K562 (cell line): ENCODE data around the gene PUM1. TPM values are rescaled to one million over a fixed set of nuclear protein-coding genes. Genes with fewer than 3 reads are reported as not detected.

ENCODE experiments used
- ARID1B ChIP-seq: fragments of 450-650 bp; IDR thresholded peaks from 2 replicates; pipeline ENCODE4 v1.6.1; 2016; ENCODE audit warnings: antibody characterized with exemption, mild to moderate bottlenecking, inconsistent platforms
- BHLHE40 ChIP-seq: IDR thresholded peaks from 2 replicates; pipeline ENCODE4 v1.6.1; 2011; ENCODE audit warnings: low read length, improper control_type of control experiment
- KLF6 ChIP-seq: fragments of 250-450 bp; sonication (Bioruptor Pico); IDR thresholded peaks from 2 replicates; pipeline ENCODE4 v1.4.0; 2020; ENCODE audit warnings: mild to moderate bottlenecking, moderate library complexity, borderline replicate concordance
- PRPF4 ChIP-seq: fragments of 200-400 bp; formaldehyde crosslinking; IDR thresholded peaks from one replicate; pipeline ENCODE4 v1.6.1; 2017; ENCODE audit warnings: low read length, low read depth, mild to moderate bottlenecking; ENCODE audit not compliant: insufficient read depth, poor library complexity, severe bottlenecking
- RBM34 ChIP-seq: fragments of 200-400 bp; formaldehyde crosslinking; IDR thresholded peaks from 2 replicates; pipeline ENCODE4 v1.6.1; 2018; ENCODE audit warnings: low read length, borderline replicate concordance; ENCODE audit not compliant: insufficient read depth
- SRSF3 ChIP-seq: fragments of 200-400 bp; formaldehyde crosslinking; IDR thresholded peaks from 2 replicates; pipeline ENCODE4 v1.6.1; 2016; ENCODE audit warnings: mild to moderate bottlenecking, low read length, moderate library complexity; ENCODE audit not compliant: insufficient read depth
- polyA plus RNA-seq, 8 experiments: library from polyadenylated mRNA; depleted of rRNA in 4 of 8; stranded (reverse) in 5 of 8; unstranded in 3 of 8; fragments of >200 nt; fragmentation: Nextera tagmentation in 2 of 8; fragmentation: Illumina TruSeq in 1 of 8; extraction: Ambion mirVana in 2 of 8; extraction: Trizol in 1 of 8; gene quantifications; 2 replicates each; pipeline versions ENCODE4 v1.2.1 to v1.2.3, GENCODE V29; 2011 to 2014; ENCODE audit warnings: inconsistent platforms in 1 of 8, missing spikeins in 1 of 8
- total RNA-seq, 7 experiments: library from RNA; depleted of rRNA in 6 of 7; stranded (reverse); fragments of >200 nt in 6 of 7; fragmentation: Illumina TruSeq in 2 of 7; extraction: Trizol in 2 of 7; gene quantifications; 2 replicates each; pipeline versions ENCODE4 v1.2.1 to v1.2.3, GENCODE V29; 2011 to 2021; ENCODE audit warnings: low replicate concordance in 1 of 7
- TF ChIP-seq, protein P1 (sequence below): fragments of 200-600 bp; sonication (generic); IDR thresholded peaks from one replicate; pipeline ENCODE4 v1.6.1; 2012; ENCODE audit warnings: mild to moderate bottlenecking, low read depth, low read length, inconsistent platforms
- TF ChIP-seq, protein P2 (sequence below): fragments of 450-650 bp; IDR thresholded peaks from 2 replicates; pipeline ENCODE4 v1.6.1; 2014; ENCODE audit warnings: low read depth, mild to moderate bottlenecking, moderate library complexity, borderline replicate concordance
- TF ChIP-seq, protein P3 (sequence below): fragments of 250-450 bp; sonication (Bioruptor Pico); IDR thresholded peaks from 2 replicates; pipeline ENCODE4 v1.4.0; 2020

PUM1 gene
- total and polyA plus RNA-seq, 9 of the 15 experiments (the other 6 are each of a cell fraction or from before 2014, with no cell fraction given): 37.7 to 104 (median 55.7) TPM

DNA sequence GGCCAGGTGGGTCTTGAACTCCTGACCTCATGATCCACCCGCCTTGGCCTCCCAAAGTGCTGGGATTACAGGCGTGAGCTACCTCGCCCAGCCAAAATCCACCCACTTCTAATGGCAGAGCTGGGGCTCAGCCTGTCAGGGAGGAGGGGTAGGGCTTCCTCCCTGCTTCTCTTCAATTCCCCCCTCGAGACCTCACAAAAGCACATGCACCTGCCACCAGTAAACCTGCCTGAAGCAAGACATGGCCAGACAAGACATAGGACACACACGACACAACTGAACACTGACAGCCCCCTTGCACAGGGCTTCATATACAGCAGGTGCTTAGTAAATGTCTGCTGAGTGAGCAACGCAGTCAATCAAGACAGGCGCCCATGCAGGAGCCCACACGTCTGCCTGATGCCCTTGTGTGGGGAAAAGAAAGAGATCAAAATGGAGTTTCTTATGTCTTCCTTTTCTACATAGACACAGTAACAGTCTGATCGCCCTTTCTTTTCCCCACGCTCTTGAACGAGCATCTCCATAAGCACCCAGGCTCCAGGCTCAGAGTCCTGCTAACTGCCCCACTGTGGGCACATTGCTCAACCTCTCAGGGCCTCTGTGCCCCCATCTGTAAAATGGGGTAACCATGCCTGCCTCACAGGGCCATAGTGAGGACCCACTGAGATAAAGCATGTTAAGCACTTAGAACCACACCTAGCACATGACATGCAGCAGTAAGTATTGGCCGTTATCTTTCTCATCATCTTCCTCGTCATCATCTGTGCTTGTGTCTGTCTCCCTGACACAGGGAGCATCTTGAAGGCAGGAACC is 165.7 kb downstream of the PUM1 start (continued):
- TF ChIP-seq, protein P1, sequence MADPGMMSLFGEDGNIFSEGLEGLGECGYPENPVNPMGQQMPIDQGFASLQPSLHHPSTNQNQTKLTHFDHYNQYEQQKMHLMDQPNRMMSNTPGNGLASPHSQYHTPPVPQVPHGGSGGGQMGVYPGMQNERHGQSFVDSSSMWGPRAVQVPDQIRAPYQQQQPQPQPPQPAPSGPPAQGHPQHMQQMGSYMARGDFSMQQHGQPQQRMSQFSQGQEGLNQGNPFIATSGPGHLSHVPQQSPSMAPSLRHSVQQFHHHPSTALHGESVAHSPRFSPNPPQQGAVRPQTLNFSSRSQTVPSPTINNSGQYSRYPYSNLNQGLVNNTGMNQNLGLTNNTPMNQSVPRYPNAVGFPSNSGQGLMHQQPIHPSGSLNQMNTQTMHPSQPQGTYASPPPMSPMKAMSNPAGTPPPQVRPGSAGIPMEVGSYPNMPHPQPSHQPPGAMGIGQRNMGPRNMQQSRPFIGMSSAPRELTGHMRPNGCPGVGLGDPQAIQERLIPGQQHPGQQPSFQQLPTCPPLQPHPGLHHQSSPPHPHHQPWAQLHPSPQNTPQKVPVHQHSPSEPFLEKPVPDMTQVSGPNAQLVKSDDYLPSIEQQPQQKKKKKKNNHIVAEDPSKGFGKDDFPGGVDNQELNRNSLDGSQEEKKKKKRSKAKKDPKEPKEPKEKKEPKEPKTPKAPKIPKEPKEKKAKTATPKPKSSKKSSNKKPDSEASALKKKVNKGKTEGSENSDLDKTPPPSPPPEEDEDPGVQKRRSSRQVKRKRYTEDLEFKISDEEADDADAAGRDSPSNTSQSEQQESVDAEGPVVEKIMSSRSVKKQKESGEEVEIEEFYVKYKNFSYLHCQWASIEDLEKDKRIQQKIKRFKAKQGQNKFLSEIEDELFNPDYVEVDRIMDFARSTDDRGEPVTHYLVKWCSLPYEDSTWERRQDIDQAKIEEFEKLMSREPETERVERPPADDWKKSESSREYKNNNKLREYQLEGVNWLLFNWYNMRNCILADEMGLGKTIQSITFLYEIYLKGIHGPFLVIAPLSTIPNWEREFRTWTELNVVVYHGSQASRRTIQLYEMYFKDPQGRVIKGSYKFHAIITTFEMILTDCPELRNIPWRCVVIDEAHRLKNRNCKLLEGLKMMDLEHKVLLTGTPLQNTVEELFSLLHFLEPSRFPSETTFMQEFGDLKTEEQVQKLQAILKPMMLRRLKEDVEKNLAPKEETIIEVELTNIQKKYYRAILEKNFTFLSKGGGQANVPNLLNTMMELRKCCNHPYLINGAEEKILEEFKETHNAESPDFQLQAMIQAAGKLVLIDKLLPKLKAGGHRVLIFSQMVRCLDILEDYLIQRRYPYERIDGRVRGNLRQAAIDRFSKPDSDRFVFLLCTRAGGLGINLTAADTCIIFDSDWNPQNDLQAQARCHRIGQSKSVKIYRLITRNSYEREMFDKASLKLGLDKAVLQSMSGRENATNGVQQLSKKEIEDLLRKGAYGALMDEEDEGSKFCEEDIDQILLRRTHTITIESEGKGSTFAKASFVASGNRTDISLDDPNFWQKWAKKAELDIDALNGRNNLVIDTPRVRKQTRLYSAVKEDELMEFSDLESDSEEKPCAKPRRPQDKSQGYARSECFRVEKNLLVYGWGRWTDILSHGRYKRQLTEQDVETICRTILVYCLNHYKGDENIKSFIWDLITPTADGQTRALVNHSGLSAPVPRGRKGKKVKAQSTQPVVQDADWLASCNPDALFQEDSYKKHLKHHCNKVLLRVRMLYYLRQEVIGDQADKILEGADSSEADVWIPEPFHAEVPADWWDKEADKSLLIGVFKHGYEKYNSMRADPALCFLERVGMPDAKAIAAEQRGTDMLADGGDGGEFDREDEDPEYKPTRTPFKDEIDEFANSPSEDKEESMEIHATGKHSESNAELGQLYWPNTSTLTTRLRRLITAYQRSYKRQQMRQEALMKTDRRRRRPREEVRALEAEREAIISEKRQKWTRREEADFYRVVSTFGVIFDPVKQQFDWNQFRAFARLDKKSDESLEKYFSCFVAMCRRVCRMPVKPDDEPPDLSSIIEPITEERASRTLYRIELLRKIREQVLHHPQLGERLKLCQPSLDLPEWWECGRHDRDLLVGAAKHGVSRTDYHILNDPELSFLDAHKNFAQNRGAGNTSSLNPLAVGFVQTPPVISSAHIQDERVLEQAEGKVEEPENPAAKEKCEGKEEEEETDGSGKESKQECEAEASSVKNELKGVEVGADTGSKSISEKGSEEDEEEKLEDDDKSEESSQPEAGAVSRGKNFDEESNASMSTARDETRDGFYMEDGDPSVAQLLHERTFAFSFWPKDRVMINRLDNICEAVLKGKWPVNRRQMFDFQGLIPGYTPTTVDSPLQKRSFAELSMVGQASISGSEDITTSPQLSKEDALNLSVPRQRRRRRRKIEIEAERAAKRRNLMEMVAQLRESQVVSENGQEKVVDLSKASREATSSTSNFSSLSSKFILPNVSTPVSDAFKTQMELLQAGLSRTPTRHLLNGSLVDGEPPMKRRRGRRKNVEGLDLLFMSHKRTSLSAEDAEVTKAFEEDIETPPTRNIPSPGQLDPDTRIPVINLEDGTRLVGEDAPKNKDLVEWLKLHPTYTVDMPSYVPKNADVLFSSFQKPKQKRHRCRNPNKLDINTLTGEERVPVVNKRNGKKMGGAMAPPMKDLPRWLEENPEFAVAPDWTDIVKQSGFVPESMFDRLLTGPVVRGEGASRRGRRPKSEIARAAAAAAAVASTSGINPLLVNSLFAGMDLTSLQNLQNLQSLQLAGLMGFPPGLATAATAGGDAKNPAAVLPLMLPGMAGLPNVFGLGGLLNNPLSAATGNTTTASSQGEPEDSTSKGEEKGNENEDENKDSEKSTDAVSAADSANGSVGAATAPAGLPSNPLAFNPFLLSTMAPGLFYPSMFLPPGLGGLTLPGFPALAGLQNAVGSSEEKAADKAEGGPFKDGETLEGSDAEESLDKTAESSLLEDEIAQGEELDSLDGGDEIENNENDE: no peak
- TF ChIP-seq KLF6 (0 out of 2 replicates have a peak, but pooled peaks have one; percentile 37), BHLHE40 (peak; percentile 44; the same call in 1 of the 2 replicates), ARID1B (0 out of 2 replicates have a peak, but pooled peaks have one; percentile 13), PRPF4 (no peak), SRSF3 (no peak), RBM34 (no peak)
- TF ChIP-seq, protein P2, sequence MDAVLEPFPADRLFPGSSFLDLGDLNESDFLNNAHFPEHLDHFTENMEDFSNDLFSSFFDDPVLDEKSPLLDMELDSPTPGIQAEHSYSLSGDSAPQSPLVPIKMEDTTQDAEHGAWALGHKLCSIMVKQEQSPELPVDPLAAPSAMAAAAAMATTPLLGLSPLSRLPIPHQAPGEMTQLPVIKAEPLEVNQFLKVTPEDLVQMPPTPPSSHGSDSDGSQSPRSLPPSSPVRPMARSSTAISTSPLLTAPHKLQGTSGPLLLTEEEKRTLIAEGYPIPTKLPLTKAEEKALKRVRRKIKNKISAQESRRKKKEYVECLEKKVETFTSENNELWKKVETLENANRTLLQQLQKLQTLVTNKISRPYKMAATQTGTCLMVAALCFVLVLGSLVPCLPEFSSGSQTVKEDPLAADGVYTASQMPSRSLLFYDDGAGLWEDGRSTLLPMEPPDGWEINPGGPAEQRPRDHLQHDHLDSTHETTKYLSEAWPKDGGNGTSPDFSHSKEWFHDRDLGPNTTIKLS: no peak
- TF ChIP-seq, protein P3, sequence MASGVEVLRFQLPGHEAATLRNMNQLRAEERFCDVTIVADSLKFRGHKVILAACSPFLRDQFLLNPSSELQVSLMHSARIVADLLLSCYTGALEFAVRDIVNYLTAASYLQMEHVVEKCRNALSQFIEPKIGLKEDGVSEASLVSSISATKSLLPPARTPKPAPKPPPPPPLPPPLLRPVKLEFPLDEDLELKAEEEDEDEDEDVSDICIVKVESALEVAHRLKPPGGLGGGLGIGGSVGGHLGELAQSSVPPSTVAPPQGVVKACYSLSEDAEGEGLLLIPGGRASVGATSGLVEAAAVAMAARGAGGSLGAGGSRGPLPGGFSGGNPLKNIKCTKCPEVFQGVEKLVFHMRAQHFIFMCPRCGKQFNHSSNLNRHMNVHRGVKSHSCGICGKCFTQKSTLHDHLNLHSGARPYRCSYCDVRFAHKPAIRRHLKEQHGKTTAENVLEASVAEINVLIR: no peak
